DMS114 treated with DMSO at 0.1 percent for 48 hours (cell line): ENCODE data around the gene GPR17.

Experiments
- DNase-seq: peaks from one replicate; lab custom pipeline; 2025; ENCODE audit not compliant: unreplicated experiment; lab: John Stamatoyannopoulos, UW

GPR17 gene

DNA sequence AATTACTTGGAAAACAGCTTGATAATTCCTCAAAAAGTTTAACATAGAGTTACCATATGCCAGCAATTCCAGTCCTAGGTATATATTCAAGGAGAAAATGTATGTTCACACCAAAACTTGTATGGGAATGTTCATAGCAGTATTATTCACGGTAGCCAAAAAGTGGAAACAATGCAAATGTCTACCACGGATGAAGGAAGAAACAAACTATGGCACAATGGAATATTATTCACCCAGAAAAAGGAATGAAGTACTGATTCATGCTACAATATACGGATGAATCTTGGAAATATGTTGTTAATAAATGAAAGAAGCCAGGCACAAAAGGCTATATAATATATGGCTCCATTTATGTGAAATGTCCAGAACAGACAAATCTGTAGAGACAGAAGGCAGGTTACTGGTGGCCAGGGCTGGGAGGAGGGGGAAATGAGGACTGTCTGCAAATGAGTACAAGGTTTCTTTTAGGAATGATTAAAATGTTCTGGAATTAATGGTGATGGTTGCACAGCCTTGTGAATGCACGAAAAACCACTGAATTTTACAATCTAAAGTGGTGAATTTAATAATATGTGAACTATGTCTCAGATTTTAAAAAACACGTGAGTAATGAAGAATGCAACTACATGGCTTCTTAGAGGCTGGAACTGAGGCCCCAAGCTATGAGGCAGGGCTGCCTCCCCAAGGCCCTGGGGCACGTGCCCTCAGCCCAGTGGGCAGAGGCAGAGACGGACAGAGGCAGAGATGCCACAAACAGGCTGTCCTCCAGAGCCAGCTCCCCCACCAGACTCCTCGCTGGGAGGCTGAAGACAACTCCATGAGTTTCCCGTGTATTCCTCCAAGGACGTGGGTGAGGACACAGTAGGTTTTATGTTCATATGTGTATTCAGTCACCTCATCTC lies 24.4 kb downstream of the GPR17 start:
- DNase-seq: no peak

DNA sequence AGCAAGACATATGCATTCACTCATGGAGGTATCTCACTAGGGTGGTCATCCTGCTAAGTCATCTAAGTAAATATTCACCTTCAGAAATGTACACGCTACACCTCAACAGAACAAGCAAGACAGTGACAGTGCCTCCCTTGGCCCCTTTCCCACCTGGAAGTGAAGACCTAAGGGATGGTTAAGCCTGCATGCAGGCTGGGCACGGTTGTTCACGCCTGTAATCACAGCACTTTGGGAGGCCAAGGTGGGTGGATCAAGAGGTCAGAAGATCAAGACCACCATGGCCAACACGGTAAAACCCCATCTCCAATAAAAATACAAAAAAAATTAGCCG lies 25.0 kb downstream of the GPR17 start:
- no peak for DNase-seq

DNA sequence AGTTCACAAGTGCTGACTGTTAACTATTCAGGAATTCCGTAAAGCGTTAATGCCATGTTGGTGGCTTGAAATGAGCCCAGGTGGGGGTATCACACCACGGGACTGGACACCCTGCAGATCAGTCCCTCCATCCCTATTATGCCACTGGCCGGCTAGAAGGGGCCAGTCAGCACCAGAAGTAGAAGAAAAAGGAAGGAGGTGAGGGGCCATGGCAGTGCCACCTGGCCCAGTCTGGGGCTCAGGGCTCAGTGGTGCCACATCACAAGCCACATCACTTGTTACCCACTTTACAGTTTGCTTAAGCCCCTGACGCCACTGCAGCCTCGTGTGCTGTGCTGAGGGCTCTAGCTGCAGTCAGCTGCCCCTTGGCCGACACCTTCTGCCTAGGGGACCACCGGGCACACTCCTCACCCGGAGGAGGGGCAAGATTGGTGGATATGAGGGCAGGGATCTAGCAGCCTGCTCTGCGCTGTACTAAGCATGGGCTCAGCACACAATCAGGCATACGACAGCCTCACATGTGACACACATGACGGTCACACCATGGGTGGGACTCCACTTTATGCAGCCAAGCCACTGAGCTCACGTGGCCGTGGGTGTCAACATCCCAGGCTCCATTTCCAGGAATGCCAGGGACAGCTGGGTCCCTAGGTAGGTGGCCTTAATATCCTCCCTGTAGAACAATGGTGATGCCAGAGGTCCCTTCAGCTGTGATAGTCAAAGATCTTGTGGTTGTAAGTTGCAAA lies 25.8 kb downstream of the GPR17 start:
- no peak for DNase-seq

DNA sequence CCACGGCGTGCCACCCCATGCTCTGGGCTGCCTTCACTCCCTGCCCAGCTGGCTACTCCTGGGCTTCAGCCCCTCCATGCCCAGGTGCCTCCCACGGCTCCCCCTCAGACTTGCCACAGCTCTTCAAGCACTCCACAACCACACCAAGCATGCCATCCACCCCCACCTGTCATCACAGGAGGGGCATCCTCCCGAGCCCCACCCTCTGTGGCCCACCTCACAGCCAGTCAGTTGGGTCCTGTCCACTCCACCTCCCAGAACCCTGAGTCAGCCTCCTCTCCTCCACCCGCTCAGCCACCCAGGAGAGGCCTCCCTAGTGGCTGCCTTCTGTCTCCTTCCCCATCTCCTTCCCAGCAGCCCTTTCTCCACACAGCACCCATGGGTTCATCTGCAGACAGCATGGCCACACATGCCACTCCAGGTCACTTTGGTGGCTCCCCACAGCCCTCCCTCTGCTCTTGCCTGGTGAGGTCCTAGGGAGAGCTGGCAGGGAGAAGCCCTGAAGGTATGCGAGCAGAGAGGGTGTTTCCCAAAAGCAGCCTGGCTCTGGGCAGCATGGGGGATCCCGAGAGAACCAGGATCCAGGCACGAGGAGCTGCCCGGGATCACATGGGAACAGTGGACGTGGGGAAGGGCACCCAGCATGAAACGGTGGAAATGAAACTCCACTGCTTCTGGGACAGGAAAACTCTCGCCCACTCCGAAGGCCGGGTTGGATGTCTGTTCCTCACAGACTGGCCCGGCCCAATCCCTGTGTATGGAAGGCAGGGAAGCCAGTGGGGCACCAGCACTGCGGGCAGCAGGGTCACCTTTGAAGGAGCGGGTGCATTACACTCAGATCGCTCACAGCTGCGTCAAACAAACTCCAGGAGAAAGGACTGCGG lies 26.6 kb downstream of the GPR17 start:
- no peak for DNase-seq

DNA sequence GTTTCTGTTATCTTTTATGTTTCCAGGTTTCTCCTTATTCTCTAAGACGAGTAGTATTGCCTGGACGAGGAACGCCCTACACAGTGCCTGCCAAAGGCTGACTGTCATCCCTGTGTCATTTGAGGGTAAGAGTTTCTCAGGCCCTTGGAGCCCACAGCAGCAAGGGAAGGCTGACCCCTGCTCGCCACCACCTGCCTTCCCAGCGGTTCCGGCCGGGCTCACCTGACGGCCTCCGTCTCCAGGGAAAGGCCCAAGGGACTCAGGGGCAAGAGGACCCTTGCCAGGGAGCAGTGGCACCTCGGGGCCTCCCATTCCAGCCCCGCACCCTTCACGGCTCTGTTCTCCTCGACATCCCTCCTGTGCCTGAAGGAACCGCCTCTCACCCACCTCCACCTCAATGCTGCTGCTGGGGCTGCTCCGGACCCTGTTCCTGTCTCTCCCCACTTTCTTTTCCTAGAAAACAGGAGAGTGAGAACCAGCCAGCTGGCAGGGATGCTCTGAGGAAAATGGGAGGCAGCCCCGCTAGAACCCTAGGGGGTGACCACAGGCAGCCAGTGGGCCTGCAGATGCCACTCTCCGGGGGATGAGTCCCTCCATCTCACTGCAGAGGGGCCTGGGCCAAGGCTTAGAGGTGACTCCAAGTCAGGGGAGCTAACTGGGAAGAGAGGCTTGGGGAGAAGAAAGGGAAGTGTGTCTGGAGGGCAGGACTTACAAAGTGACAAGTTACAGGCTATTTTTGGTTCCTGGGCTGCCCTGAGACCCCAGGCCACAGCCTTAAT lies 27.5 kb downstream of the GPR17 start:
- no peak for DNase-seq

DNA sequence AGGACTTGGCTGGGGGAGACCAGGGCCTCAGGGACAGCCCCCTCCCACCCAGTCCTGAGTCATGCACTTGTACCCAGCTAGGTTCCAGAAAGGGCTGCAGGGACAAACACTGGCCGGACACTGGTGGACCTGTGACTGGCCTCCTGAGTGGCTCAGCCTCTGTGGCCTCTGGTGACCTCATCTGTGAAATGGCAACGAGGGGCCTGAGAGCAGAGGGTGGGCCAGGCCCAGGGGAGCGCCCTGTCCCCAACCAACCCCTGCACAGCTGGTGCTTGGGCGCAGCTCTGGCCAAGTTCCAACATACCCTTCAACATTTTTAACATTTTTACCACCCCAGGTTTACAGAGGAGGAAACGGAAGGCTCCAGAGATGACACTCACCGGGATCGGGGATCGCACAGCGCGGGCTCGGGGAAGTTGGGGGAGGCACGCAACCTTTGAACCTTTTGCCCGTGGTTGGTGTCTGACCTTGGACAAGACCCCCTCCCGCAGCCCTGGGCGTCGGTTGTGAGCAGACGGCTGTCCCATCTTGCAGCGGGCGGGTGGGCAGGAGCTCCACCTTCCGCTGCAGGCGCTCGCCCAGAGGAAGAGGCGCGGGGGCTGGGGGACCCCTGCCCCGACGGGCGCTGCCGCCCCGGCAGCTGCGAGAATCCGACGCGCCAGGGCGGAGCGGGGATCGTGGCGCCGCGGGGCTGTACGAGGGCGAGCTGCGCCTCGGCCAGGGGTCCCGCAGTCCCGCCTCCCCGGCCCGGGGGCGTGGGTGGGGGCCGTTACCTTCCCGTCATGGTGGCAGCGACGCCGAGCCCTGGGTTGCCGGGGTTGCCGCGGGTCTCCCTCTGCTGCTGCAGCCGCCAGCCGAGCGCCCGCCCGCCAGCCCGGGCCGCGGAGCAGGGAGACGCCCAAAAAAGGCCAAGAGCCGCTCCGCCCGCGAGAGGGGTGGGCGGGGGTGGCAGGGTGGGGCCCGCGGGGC lies 28.6 kb downstream of the GPR17 start:
- no peak for DNase-seq

DNA sequence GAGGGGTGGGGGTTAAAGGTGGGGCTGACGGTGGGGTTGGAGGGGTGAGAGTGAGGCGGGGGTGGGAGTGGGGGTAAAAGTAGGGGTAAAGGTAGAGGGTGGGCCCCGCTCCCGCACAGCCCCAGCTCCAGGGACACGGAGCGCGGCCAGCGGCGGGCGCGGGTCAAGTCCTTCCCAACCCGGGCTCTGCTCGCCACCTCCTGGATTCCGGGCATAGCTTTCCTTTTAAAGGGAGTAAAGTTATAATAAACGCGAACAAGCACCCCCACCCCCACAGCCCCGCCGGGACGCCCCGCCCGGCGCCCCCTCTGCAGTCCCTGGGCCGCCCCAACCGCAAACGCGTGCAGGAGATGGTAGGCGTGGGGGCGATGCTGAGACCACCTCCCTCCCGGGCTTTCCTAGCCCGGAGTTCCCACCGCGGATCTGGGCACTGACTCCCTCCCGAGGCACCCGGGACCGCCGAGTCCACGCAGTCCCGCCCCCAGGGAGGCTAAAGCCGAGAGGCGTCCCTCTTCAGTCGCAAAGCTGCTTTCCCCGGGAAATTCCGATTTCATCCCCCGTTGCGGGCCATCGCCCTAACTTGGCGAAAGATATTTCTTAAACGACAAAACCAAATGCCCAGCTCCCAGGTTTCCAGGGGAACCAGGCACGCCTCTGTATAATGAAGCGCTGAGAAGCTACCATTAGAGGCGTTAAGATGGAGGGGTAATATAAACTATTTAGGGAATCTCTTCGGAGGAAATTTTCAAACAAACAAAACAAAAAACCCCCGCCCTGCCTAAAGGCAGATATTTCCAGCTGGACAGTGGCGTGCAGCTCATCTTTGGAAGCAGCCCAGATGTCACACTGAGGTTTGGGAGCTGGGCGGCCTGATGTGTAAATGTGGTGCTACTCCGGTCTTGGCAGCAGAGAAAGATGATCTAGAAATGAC lies 29.6 kb downstream of the GPR17 start, which contains the start of gene LIMS2:
LIMS2 (minus strand) TSS at position 200 of the 931 bp plus-strand sequence. CDS start 506 bp downstream, outside the sequence.
- no peak for DNase-seq

DNA sequence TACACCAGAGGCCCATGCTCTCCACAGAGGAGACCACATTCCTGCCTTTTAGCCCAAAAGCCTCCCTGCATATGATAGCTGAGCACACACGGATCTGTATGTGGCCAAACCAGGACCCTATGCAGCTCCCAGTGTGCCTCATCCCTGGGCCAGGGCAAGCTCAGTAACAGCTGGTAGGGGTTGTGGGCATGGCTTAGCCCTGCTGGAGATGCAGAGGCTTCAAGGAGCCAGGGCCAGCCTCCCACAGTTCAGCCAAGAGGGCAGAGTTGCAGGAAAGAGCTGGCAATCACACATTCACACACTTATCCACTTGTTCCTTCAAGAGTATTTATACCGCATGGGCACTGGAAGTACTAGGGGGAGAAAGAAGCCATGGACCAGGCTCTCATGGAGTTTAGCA lies 31.0 kb downstream of the GPR17 start:
- DNase-seq: no peak

DNA sequence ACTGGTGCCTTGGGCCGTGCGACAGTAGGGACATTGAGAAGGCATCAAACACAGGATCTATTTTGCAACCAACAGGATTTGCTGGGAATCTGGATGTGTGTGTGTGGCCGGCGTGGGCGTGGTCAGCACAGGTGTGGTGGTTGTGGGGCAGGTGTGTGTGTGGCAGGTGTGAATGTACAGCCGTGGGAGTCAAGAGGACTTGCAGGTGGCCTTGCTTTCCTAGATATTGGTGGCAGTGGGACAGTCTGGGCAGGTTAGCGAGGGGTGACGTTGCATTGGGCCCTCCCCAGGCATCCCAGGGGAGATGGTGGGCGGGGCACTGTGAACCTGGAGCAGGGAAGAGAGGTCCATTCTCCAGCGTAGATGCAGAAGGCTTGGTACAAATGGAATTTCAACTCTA lies 32.6 kb downstream of the GPR17 start:
- DNase-seq: no peak

DNA sequence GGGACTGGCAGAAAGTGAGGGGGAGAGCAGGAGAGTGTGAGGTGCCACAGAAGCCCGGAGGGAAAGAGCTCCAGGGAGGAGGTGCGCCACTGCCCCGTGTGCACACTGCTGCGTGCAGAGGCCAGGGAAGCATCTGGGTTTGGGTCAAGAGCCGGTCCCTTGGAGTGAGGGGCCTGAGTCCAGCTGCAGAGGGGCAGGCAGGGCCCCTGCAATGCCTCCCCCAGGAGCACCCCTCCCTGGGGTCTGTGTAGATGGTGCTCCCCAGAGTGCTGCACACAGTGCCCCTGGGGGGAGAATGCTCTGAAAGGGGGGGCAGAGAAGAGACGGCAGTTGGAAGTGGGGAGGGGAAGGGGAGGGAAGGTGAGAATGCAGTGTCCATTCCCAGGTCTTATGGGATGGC lies 33.0 kb downstream of the GPR17 start:
- no peak for DNase-seq

DNA sequence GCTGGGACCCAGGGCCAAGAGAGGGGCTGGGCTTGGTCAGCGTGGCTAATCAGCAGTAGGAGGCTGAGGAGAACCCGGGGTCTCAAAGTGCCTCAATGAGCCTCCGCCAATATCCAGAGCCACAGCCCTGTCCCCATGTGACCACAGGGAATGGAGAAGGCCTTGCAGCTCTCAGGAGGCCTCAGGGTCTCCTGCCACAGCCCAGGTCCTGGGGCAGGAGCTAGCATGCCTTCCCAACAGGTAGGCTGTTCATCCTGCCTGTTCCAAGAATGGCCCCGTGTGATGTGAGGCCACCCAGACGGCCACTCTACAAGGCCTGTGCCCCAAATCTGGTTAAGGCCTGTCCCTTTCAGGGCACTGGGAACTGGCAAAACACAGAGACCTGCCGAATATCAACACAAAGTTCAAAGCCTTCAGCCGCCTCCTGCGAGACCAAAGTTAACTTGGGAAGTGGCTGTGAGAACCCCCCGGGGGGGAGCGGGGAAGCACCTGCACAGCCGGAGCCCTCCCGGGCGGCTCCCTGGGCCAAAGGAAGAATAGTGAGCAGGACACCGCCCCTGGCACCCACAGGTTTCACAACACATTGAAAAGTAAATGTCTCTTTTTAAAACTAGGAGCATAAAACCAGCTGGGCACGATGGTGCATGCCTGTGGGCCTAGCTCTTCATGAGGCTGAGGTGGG lies 33.9 kb downstream of the GPR17 start:
- DNase-seq: no peak

DNA sequence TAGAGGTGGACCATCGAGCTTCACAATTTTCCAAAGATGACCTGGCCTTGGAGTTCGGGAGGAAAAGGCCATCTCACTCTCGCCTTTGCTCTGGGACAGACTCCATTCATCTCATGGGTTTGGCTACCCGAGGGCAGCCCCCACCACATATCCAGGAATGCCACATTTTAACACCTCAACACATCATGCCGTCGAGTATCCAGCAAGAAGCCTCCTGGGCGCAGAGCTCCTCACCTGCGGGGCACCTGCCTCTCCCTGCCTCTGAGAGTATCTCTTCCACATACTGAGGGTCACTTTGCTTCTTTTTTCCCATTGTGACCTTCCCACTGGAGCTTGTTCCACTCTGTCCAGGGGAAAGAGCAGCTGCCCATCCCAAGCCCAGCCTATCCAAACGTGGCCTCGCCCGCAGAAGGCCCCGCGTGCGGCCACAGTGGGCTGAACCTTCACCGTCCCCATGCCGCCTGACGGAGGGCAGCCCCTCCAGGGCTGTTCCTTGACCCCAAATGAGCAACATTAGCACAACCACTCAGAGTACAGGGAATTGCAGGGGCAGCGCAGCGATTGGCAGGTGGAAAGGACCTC lies 34.8 kb downstream of the GPR17 start:
- DNase-seq: no peak

DNA sequence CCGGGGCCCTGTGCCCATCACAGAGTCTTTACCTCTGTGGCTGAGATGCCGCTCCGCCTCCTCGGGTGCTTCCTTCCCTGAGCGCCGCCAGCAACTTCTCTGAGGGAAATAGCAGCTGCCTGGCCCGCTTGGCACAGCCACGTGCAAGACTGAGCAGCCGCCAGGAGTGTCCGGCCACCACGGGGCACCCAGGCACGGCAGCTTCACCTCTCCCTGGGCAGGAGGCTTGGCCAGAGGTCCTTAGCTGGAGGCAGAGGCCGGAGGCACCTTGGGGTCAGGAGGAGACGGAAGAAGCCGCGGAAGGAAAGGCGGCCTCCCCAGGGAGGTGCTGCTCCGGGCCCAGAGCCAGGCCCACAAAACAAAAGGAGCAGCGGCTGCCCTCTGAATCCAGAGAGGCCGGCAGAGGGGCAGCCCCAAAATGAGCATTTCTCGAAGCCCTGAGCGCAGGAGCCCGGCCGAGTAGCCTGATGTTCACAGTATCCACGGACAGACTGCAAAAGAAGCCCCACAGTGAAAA lies 35.4 kb downstream of the GPR17 start:
- no peak for DNase-seq

DNA sequence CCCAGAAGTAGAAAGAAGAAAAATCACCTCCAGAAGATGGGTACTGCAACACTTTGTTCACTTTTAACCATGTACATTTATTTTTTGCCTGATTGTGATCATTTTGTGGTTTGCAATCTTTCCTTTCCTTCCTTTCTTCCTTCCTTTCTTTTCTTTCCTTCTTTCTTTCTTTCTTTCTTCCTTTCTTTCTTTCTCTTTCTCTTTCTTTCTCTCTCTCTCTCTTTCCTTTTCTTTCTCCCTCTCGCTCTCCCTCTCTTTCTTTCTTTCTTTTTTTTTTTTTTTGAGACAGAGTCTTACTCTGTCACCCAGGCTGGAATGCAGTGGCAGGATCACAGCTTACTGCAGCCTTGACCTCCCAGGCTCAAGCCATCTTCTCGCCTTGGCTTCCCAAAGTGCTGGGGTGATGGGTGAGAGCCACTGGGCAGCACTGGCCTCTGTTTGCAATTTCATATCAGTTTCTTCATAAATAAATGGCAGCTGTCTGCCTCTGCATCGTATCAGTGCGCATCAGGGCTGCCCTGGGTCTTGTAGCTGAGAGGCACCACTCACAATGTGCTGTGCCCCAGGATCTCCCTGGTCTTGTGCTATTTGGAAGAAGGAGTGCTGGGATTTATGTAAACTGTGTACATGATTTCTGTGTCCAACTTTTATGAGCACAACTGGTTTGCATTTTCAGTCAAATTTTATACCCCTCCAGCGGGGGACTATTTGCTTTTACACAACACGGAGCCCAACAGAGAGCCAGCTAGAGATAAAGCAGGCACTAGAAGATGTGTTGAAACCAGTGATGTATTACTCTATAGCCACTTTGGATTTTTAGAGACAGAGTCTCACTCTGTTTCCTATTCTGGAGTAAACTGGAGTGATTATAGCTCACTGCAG lies 36.3 kb downstream of the GPR17 start:
- no peak for DNase-seq

DNA sequence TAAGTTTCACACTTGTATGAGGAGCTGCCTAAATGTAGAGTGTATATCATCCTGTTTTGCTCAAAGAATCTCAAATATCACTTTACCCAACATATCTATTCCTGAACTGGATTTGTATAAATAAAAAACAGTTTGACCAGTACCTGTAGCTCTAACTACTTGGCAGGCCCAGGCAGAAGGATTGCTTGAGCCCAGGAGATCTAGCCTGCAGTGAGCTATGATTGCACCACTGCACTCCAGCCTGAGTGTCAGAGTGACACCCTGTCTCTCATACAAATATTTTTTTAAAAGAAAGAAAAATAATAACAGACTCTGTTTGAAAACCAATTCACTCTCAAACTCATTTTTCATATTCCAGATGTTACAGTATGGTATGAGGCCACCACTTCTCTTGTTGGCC lies 37.1 kb downstream of the GPR17 start:
- no peak for DNase-seq

DNA sequence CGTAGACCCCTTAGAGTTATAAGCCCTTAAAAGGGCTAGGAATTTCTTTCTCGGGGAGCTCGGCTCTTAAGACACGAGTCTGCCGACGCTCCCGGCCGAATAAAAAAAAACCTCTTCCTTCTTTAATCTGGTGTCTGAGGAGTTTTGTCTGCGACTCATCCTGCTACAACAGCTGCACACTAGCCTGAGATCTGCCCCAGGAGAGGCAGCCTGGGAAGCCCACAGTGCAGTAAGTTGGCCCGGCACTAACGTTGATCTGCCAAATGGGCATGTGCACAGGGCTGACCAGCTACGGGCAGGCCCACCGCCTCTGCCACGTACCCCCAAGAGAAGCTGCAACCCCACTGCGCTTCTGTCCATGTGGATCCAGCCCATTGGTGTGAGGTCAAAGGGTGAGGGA lies 37.8 kb downstream of the GPR17 start:
- DNase-seq: no peak
